22Rv1 (cell line): ENCODE data around the gene GLIS1.

Experiments
- H3K27ac ChIP-seq: fragments of 450-650 bp; 2 replicates; pipeline ENCODE4 v1.5.1; 2017
- CTCF ChIP-seq: fragments of 450-650 bp; IDR thresholded peaks from 2 replicates; pipeline ENCODE4 v1.5.1; 2017; ENCODE audit warnings: mild to moderate bottlenecking
- ZFX ChIP-seq: fragments of 450-650 bp; IDR thresholded peaks from 2 replicates; pipeline ENCODE4 v1.6.1; 2017; ENCODE audit warnings: antibody characterized with exemption, borderline replicate concordance

GLIS1 gene

GRCh38 chr1:53688381-53689102 lies 50.4 kb downstream of the GLIS1 start:
- no peak for TF ChIP-seq ZFX
- no peak for TF ChIP-seq CTCF
- H3K27ac ChIP-seq: no peak overlapping the region

DNA sequence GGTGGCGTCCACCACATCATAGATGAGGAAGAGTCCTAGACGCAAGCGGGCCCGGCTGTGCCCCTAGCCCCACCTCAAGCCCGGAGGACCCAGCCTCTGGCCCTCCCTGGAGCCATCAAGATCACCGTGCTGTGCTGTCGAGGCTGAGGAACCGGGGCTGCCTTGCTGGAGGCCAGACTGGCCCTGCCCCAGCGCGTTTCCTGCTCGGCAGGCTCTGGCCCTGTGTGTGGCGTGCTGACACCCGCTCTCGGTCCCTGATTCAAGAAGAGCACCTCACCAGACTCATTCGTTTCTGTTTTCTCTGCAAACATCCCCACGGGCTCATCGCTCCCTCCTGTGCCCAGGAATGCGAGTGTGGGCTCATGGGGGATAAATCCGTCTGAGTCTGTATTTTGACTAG lies 51.1 kb downstream of the GLIS1 start:
- no peak for TF ChIP-seq CTCF
- TF ChIP-seq ZFX: no peak

DNA sequence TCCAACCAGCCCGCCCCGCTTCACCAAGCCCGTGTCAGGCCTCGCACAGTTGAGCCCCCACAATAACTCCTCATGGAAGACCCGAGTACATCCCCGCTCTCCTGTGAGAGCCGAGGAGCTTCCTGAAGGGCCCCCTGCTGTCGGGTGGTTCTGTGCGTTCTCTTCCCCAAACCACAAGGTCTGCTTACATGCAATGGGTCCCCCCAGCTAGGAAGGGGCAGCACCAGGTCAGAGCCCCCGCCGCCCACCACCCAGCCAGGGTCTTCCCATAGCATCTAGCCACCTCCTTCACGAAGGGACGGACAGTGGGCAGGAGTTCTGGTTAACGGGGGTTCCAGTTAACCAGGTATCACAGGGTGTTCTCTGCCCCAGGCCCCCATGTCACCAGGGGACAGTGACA lies 51.5 kb downstream of the GLIS1 start:
- TF ChIP-seq ZFX: no peak
- TF ChIP-seq CTCF: no peak
- H3K27ac ChIP-seq: no peak overlapping the region

More for the DNA sequence above, 51.1 kb downstream of the GLIS1 start:
- H3K27ac ChIP-seq: no peak overlapping the region

- H3K27ac ChIP-seq: no peak overlapping the region
- TF ChIP-seq ZFX (no peak), CTCF (no peak)
These were observed 52.0 kb downstream of the GLIS1 start for GRCh38 chr1:53686965-53687267.

- H3K27ac ChIP-seq: no peak overlapping the region
- TF ChIP-seq CTCF (no peak), ZFX (no peak)
These were observed 52.6 kb downstream of the GLIS1 start for GRCh38 chr1:53686091-53686964.

DNA sequence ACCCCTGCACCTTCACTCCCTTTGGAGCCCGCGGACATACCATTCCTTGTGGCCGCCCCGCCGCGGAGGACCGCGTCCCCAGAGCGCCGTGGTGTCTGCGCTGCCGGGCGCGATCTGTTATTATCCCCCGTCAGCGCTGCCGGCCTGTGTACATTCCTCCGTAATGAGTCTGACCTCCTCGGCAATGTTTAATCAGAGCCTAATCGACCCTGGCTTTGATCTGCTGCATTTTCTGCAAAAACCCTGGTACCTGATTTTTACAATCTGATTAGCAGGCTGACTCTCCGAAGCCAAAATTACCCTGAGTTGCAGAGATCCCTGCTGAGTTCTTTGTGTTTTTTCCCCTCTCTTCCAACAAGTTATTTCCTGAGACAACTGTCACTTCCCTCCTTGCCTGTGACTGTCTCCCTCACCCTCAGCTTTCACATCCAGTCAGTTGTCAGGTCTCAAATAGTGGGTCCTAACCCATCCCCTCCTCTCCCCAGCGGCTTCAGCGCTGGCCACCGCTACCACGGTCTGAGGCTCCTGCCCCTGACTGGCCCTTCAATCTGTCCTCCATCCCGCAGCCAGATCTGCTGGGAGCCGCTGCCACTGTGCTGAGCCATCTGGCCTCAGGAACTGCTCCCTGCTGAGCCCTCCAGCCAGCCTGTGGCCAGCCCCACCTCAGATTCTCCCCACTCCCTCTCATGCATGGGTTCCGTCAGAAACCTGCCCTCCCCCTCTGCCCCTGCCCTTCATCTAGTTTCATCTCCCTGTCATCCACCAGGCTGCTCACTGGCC lies 53.5 kb downstream of the GLIS1 start:
- H3K27ac ChIP-seq: no peak overlapping the region
- TF ChIP-seq ZFX: no peak
- no peak for TF ChIP-seq CTCF
